Measurements from ENCODE around the gene SEMA6B.
"Not testable (repeated sequence)": the region's sequence is repeated elsewhere in the genome, so short reads cannot be mapped to it uniquely, and the experiment has no call there.

SEMA6B gene

DNA sequence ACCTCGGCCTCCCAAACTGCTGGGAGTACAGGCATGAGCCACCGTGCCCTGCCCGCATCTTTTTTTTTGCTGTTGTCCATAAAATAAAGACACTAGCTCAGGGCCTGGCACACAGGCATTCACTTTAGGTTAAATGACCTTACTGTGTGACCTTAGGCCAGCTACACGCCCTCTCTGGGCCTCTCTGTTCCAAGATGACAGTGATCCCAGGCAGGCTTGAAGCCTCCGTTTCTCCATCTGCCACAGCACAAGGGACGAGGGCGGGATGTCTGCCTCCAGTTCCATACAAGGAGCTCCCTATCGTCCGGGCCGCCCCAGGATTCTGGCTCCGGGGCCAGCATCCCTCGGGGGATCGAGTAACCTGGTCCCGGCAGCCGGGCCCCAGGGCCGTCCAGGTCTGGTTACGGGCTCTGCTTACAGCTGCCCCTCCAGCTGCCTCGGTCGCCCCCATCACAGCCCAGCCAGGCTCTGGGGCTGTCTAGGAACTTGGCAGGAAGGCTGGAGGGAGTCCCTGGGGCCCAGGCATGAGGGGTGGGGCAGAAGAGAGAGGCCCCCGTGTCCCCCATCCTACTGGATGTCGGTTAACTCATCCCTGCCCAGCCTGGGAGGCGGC, 11.9 kb upstream of the SEMA6B start:
- DNase-seq (ENCODE audit: low read depth in 2 of 2) = no peak

GRCh38 chr19:4570916-4571304, 11.4 kb upstream of the SEMA6B start:
- no peak for DNase-seq (ENCODE audit: low read depth in 2 of 2)

DNA sequence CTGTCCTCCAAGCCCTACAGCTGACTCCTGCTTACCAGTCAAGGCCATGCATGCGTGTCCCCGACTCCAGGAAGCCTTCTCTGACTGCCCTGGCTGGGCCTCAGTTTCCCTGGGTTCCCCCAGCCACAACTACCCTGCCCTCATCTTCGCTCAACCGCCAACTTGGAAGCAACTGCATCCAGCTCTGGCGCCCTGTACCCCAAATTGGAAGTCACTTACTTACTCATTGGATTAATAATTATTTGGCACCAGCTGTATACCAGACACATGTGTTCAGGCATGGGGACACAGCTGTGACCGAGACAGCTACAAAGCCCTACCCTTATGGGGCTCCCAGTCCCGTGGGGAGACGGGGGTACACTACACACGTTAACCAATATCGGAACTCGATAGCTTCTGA, 10.9 kb upstream of the SEMA6B start:
- DNase-seq (ENCODE audit: low read depth in 2 of 2) = no peak

DNA sequence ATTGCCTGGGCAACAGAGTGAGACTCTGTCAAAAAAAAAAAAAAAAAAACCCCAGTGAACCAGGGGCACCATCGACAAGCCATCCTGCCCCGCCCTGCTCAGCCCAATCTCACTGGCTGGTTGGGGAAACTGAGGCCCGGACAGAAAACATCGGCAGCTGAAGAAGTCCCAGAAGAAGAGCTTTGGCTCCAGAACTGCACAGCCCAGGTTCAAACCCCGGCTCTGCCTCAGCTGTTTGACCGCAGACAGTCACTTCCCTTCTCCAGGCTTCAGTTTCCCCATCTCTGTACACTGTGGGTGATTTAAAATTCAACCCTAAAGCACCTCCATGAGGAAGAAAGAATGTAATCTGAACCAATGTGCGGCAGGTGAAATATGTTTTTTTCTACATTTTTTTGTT, 9.4 kb upstream of the SEMA6B start:
- DNase-seq (ENCODE audit: low read depth in 2 of 2) = no peak

- peak; percentile 42 to 69 for DNase-seq (ENCODE audit: low read depth in 2 of 2)
These were observed 8.1 kb upstream of the SEMA6B start for GRCh38 chr19:4567584-4568071.

GRCh38 chr19:4566402-4567051, 7.0 kb upstream of the SEMA6B start:
- no peak for DNase-seq (ENCODE audit: low read depth in 2 of 2)

DNA sequence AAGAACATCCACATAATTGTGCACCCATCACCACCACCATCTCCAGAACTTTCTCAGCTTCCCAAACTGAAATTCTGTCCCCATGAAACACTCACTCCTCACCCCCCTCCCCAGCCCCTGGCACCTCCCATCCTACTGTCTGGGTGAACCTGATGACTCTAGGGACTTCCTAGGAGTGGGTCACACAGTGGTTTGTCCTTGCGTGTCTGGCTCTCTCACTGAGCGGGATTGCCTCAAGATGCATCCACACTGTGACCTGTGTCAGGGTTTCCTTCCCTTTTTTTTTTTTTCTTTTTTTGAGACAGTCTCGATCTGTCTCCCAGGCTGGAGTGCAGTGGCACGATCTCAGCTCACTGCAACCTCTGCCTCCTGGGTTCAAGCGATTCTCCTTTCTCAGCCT, 4.1 kb upstream of the SEMA6B start:
- DNase-seq (ENCODE audit: low read depth in 2 of 2) = not testable (repeated sequence)

GRCh38 chr19:4562085-4562484, 2.6 kb upstream of the SEMA6B start:
- DNase-seq (ENCODE audit: low read depth in 2 of 2) = not testable (repeated sequence)

DNA sequence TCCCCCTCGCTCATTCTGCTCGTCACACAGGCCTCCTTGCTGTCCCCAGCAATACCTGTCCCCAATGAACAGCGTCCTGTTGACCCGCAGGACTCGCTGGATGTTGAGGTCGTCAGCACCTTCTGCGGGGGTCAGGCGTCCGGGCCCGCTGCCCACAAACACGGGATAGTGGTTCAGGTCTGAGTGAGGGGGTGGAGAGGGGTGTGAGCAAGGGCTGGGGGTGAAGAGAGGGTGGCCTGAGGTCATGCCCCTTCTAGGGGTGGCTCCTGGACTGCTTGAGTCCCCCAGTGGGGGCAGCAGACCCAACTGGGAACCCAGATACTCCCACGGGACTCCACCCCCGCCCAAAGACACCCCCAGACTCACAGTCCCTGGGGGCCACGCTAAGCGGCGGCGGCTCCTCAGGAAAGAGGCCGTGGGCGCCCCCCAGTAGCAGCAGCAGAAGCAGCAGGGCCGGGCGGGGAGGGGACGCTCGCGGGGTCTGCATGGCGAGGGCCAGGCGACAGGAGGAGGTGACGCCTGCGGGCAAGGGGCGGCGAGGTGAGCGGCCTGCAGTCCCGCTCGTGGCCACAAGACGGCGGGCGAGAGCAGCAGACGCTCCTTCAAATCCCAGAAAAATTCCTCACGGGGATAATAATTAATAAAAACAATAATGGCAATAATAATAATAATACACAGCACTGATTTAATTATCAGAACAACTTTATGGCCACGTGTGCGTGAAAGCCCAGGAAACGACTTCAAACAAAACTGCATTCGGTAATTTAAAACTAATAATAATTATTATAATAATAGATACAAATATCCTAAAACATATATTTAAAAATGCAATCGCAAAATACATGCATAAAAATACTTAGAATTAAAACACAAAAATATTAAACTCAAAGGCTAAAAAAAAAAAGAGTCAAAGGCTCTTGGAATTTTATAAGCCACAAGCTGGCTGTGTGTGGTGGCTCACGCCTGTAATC, 1.2 kb downstream of the SEMA6B start:
- DNase-seq (ENCODE audit: low read depth in 2 of 2) = peak in 1 of 2 donors; percentile 25

GRCh38 chr19:4557144-4557970, 2.1 kb downstream of the SEMA6B start:
- DNase-seq (ENCODE audit: low read depth in 2 of 2) = peak in 1 of 2 donors; percentile 16

- DNase-seq (ENCODE audit: low read depth in 2 of 2) = peak in 1 of 2 donors; percentile 29
These were observed 2.8 kb downstream of the SEMA6B start for GRCh38 chr19:4556597-4557127.

DNA sequence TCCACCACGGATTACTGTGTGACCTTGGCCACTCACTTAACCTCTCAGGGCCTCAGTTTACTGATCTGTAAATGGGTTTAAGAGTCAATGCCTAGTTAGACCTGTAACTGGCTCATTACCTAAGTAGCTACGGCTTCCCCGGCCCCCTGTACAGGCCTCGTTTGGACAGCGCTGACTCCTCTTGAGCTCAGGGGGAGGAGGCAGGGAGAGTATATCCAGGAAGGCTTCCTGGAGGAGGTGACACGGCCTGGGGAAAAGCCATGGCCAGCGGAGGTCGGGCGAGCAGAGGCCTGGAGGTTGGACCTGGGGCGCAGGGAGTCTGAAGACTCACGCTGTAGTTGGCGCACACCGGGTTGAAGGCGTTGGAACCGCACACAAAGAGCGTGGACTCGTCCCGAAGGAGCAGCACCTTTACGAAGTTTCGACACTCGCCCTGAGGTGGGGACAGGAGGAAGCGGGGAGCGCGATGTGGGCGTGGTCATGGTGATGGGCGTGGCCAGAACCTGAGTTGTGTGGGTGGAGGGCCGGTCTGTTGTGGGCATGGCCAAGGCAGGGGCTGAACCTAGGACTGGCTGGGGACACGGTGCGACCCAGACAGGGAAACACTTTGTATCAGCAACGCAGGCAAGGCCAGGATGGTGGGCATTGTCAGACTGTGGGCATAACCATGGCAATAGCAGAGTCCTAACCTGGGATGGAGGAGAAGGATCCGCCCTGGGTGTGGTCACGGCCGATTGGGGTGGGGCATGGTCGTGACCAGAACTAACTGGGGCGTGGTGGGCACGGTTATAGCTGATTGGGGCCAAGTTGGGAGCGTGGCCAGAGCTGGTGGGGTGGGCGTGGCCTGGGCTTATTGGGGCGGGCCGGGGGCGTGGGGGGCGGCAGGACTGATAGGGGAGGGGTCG, 3.6 kb downstream of the SEMA6B start:
- DNase-seq (ENCODE audit: low read depth in 2 of 2) = no peak

DNA sequence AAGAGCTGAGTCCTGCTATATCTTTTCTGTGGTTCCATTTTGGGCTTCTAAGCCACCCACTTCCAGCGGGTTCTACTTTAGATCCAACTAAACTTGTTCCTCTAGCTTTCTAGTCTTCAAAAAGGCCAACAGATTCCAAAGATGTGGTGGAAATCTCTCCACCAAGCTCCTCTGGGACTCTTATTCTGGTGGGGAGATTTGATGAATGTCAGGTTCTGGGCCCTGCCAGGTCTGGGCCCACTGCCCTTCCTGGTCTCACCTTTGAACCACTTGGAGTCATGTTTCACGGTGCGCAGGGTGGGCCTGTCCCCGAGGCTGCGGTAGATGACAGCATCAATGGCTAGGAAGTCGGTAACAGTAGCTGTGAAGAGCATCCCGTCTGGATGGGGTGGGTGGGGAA, 4.8 kb downstream of the SEMA6B start:
- no peak for DNase-seq (ENCODE audit: low read depth in 2 of 2)

- no peak for DNase-seq (ENCODE audit: low read depth in 2 of 2)
These were observed 5.7 kb downstream of the SEMA6B start for GRCh38 chr19:4553775-4554174.

GRCh38 chr19:4553092-4553695, 6.3 kb downstream of the SEMA6B start:
- no peak for DNase-seq (ENCODE audit: low read depth in 2 of 2)

DNA sequence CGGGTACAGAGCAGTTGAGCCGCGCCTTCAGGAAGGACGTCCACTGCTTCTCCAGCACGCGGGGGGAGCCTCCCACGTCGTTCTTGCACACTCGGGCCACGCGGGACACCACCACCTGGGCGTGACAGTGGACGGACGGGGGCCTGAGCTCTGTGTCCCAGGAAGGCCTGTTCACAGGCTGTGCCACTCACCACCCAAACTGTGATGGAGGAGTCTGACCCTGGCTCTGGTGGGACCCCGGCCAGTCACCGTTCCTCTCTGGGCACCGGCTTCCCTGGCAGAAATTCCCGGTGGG, 7.0 kb downstream of the SEMA6B start:
- no peak for DNase-seq (ENCODE audit: low read depth in 2 of 2)

DNA sequence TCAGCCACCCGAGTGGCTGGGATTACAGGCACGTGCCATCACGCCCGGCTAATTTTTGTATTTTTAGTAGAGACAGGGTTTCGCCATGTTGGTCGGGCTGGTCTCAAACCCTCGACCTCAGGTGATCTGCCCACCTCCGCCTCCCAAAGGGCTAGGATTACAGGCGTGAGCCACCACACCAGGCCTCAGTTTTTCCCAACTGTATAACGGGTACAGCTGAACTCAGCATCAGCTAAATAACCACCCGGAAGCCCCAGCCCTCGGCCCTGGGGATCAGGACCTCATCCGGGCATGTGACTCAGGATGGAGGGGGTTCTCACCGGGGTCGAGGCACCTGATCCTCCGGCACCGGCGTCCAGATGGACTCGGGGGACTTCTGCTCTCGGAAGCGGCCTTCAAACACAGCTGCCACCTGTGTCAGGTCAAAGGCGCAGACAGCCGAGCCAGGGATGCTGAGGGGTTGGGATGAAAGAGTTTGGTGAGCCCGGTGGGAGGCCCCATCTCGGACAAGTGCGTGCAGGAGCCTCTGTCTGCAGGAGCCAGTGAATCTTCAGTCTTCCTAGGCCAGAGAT, 8.9 kb downstream of the SEMA6B start:
- DNase-seq (ENCODE audit: low read depth in 2 of 2) = no peak

GRCh38 chr19:4550018-4550417, 9.5 kb downstream of the SEMA6B start:
- no peak for DNase-seq (ENCODE audit: low read depth in 2 of 2)

- DNase-seq (ENCODE audit: low read depth in 2 of 2) = no peak
These were observed 11.3 kb downstream of the SEMA6B start for GRCh38 chr19:4548238-4548584.
